GM18508 (cell line): ENCODE results near the gene PAXIP1.

Experiments
- ATAC-seq: cut with Tn5 transposase; IDR thresholded peaks from one replicate; pipeline ENCODE4 v1.9.1; 2021; ENCODE audit warnings: moderate number of reproducible peaks; ENCODE audit not compliant: insufficient read depth, unreplicated experiment

PAXIP1 gene

GRCh38 chr7:154898973-154899855 lies 103.7 kb downstream of the PAXIP1 start:
- no peak for ATAC-seq

- ATAC-seq: no peak
These were observed 106.8 kb downstream of the PAXIP1 start for GRCh38 chr7:154896076-154896475.
